GM21423 (cell line): ENCODE results near the gene ZP1.
"Not testable (repeated sequence)": the region's sequence is repeated elsewhere in the genome, so short reads cannot be mapped to it uniquely, and the experiment has no call there.

ENCODE experiments used
- ATAC-seq: cut with Tn5 transposase; IDR thresholded peaks from one replicate; pipeline ENCODE4 v1.9.1; 2021; ENCODE audit warnings: mild to moderate bottlenecking, moderate library complexity; ENCODE audit not compliant: unreplicated experiment

Gene ZP1

GRCh38 chr11:60906132-60906972 lies 39.0 kb downstream of the ZP1 start, which contains the start of gene PRPF19:
Gene PRPF19 (minus strand): TSS chr11:60906585. CDS start chr11:60906382, 203 bp downstream.
- peak; percentile 70 for ATAC-seq

GRCh38 chr11:60908803-60909202 lies 41.5 kb downstream of the ZP1 start:
- ATAC-seq, result no peak

GRCh38 chr11:60909680-60910280 lies 42.4 kb downstream of the ZP1 start:
- ATAC-seq, result not testable (repeated sequence)

- ATAC-seq, result peak; percentile 35
Measured at GRCh38 chr11:60910281-60910687, 42.9 kb downstream of the ZP1 start.

- no peak for ATAC-seq
Measured at GRCh38 chr11:60910711-60911380, 43.5 kb downstream of the ZP1 start.

- ATAC-seq, result no peak
Measured at GRCh38 chr11:60912223-60912850, 45.0 kb downstream of the ZP1 start.

- no peak for ATAC-seq
Measured at GRCh38 chr11:60912851-60913528, 45.6 kb downstream of the ZP1 start.

GRCh38 chr11:60913793-60914632 lies 46.7 kb downstream of the ZP1 start, which contains the start of gene TMEM109:
Gene TMEM109 (plus strand): TSS chr11:60914158. CDS start chr11:60919694, 5,536 bp downstream.
- ATAC-seq, result peak; percentile 33

- peak; percentile 2 for ATAC-seq
Measured at GRCh38 chr11:60914633-60915247, 47.4 kb downstream of the ZP1 start.

- ATAC-seq, result peak; percentile 50
Measured at GRCh38 chr11:60915248-60915914, 48.0 kb downstream of the ZP1 start.

GRCh38 chr11:60916669-60917206 lies 49.4 kb downstream of the ZP1 start:
- no peak for ATAC-seq

- no peak for ATAC-seq
Measured at GRCh38 chr11:60917267-60917666, 49.9 kb downstream of the ZP1 start.

- ATAC-seq, result no peak
Measured at GRCh38 chr11:60918251-60918938, 51.1 kb downstream of the ZP1 start.

GRCh38 chr11:60918939-60919265 lies 51.6 kb downstream of the ZP1 start:
- ATAC-seq, result no peak

GRCh38 chr11:60919320-60919719 lies 52.0 kb downstream of the ZP1 start:
- no peak for ATAC-seq

GRCh38 chr11:60919956-60920355 lies 52.6 kb downstream of the ZP1 start:
- no peak for ATAC-seq

GRCh38 chr11:60921259-60921658 lies 53.9 kb downstream of the ZP1 start:
- no peak for ATAC-seq

GRCh38 chr11:60921777-60922335 lies 54.5 kb downstream of the ZP1 start:
- no peak for ATAC-seq
